Activated naive CD4-positive, alpha-beta T cell treated with anti-CD3 and anti-CD28 coated beads, Interleukin-2, amount 10 ng/mL, durations not matched to agents 7 days and 5 days (primary cell): ENCODE measurements around the gene CELF2.

Source experiments
- CTCF ChIA-PET: fragments of 350-600 bp; sonication (Branson Sonifier 250); formaldehyde crosslinking; loops from one replicate; lab custom pipeline; 2021; ENCODE audit warnings: antibody characterized with exemption; lab: Charles Lee
- DNase-seq: peaks from one replicate; pipeline ENCODE4 v3.0.0-alpha.2; 2020
- H3K27ac Mint-ChIP-seq: one replicate; pipeline ENCODE4 v1.8.0; 2021; ENCODE audit warnings: mild to moderate bottlenecking, moderate library complexity, mixed read lengths
- H3K27me3 Mint-ChIP-seq: one replicate; pipeline ENCODE4 v1.8.0; 2021; ENCODE audit warnings: mild to moderate bottlenecking, mixed read lengths
- H3K36me3 Mint-ChIP-seq: one replicate; pipeline ENCODE4 v1.8.0; 2021; ENCODE audit warnings: mixed read lengths
- H3K4me1 Mint-ChIP-seq: one replicate; pipeline ENCODE4 v1.8.0; 2021; ENCODE audit warnings: mixed read lengths
- H3K4me3 Mint-ChIP-seq: one replicate; pipeline ENCODE4 v1.8.0; 2021; ENCODE audit warnings: mild to moderate bottlenecking, moderate library complexity, mixed read lengths
- H3K9me3 Mint-ChIP-seq: one replicate; pipeline ENCODE4 v1.8.0; 2021; ENCODE audit warnings: mixed read lengths

The CELF2 gene

DNA sequence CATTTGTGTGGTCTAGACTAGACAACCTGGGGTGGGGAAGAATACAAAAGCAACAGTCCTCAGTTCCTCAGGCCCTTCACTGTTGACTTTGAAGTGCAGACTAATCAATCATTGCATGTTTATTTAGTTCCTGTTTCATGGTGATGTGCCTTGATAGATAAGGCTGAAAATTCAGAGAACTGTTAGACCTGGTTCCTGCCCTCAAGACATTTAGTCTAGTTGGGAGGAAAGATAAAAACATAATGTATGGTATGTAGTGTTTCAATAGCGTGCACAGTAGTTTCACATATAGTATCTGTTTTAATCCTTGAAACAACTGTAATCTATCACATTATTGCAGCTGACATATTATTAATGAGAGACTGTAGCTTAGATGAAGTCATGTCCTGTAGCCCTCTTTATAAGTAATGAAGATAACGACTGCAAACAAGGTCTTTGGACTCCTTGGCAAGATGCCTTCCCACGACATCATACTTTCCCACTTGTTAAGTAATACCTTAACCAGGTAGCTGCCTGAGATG, 124.0 kb downstream of the CELF2 start:
- Mint-ChIP-seq H3K27ac (peak overlapping the region; percentile 92), H3K36me3 (peaks cover 12% of the 10 kb centered on the region), H3K4me3 (peak overlapping the region; percentile 24), H3K27me3 (no peaks in the 10 kb centered on the region), H3K4me1 (peaks cover 73% of the 10 kb centered on the region), H3K9me3 (peaks cover 2% of the 10 kb centered on the region)
- DNase-seq, result no peak
- CTCF ChIA-PET, result interaction anchor here (1.4 kb wide), 1 partner anchor 24 kb away, joined by 4 read pairs; no protein-coding TSS in a partner anchor

DNA sequence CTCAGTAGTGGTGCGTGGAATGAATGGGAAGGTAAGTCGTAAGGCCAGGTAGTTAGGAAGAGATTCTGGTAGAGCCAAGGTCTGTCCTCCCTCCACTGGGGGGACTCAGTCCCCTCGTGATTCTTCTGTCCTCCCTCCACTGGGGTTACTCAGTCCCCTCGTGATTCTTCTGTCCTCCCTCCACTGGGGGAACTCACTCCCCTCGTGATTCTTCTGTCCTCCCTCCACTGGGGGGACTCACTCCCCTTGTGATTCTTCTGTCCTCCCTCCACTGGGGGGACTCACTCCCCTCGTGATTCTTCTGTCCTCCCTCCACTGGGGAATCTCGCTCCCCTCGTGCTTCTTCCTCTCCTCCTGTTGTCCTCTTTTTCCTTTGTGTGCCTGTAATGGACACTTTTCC, 125.1 kb downstream of the CELF2 start:
- CTCF ChIA-PET, result no interaction called here
- peak overlapping the region; percentile 39 for H3K27ac Mint-ChIP-seq
- H3K36me3 Mint-ChIP-seq, result peaks cover 12% of the 10 kb centered on the region
- no peak for DNase-seq
- no peak overlapping the region for H3K4me3 Mint-ChIP-seq
- H3K9me3 Mint-ChIP-seq, result peaks cover 2% of the 10 kb centered on the region
- no peaks in the 10 kb centered on the region for H3K27me3 Mint-ChIP-seq
- peaks cover 85% of the 10 kb centered on the region for H3K4me1 Mint-ChIP-seq

DNA sequence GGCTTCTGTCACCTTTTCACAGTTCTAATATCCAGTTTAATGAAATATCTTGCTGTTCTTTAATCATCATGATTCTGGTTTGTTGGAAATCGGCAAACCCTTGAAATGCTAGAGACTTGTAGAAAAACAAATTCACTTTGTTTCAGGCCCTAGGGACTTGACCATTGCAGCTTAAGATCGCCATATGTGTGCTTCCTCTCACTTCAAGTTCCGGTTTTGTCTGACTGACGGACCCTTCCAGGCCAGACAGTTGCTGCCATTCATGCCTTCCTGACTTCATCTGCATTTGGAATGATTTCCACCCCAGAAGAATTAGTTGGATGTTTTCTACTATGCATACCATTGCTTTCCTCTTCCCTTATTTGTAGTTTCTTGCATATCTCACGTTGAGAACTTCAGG, 125.6 kb downstream of the CELF2 start:
- DNase-seq, result no peak
- Mint-ChIP-seq H3K4me1 (peaks cover 89% of the 10 kb centered on the region), H3K4me3 (no peak overlapping the region), H3K27ac (peak overlapping the region; percentile 44), H3K36me3 (peaks cover 12% of the 10 kb centered on the region), H3K27me3 (no peaks in the 10 kb centered on the region), H3K9me3 (peaks cover 2% of the 10 kb centered on the region)
- CTCF ChIA-PET, result no interaction called here

DNA sequence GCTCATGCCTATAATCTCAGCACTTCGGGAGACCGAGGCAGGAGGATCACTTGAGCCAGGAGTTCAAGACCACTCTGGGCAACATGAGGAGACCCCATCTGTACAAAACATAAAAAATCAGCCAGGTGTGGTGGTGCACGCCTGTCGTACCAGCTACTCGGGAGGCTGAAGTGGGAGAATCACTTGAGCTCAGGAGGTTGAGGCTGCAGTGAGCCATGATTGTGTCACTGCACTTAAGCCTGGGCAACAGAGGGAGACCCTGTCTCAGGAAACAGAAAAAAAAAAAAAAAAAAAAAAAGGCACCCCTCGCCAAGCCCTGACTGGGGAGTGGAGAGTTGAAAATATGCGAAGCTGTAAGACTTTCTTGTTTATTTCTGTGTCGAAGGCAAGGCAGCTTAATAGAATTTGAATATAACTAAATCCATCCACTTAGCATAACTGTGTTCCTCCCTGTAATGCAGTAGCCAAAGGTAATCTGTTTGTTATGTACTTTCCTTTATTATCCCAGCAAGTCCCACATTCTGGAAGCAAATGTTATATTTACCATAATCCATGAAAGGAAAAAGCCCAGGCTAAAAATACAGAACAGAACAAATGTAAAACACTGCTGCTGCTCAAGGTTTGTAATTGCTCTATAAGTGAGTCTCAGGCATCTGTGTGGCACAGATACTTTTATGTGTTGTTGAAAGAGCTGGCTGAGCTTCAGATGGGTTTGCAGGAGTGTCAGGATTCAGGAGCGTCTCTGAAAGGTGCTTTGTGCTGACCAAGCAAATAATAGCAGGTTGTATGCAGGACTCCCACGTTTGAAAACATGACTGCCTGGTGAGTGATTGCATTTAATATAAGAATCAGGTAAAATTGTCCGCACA, 127.2 kb downstream of the CELF2 start:
- no peak for DNase-seq
- Mint-ChIP-seq H3K9me3 (peaks cover 2% of the 10 kb centered on the region), H3K4me1 (peaks cover 100% of the 10 kb centered on the region), H3K27ac (peak overlapping the region; percentile 96), H3K27me3 (no peaks in the 10 kb centered on the region), H3K36me3 (peaks cover 8% of the 10 kb centered on the region), H3K4me3 (peak overlapping the region; percentile 68)
- CTCF ChIA-PET, result interaction anchor here (0.7 to 3.4 kb wide), 8 partner anchors 20 to 126 kb away, joined by 3 to 38 read pairs (median 5); no protein-coding TSS in a partner anchor

DNA sequence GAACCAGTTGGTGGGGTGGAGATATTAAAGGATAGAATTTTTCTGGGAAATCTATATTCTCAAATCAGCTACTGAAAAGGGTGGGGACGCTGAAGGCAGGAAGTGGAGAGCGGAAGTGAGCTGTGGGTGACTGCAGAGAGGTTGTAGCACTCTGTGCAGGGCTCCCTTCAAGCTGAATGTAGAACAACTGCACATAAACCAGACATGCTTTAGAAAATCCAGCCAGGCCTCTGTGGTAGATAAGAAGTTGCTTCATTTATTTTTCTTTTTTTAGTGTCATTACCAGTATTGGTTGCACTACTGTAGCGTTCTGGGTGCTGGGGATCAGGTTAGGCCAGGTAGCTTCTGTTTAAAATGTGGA, 127.8 kb downstream of the CELF2 start:
- DNase-seq, result peak; percentile 84
- peak overlapping the region; percentile 68 for H3K4me3 Mint-ChIP-seq
- H3K9me3 Mint-ChIP-seq, result peaks cover 2% of the 10 kb centered on the region
- H3K27ac Mint-ChIP-seq, result peak overlapping the region; percentile 96
- CTCF ChIA-PET, result interaction anchor here (0.7 to 3.4 kb wide), 9 partner anchors 19 to 125 kb away, joined by 3 to 38 read pairs (median 6); no protein-coding TSS in a partner anchor
- peaks cover 8% of the 10 kb centered on the region for H3K36me3 Mint-ChIP-seq
- peaks cover 100% of the 10 kb centered on the region for H3K4me1 Mint-ChIP-seq
- no peaks in the 10 kb centered on the region for H3K27me3 Mint-ChIP-seq

DNA sequence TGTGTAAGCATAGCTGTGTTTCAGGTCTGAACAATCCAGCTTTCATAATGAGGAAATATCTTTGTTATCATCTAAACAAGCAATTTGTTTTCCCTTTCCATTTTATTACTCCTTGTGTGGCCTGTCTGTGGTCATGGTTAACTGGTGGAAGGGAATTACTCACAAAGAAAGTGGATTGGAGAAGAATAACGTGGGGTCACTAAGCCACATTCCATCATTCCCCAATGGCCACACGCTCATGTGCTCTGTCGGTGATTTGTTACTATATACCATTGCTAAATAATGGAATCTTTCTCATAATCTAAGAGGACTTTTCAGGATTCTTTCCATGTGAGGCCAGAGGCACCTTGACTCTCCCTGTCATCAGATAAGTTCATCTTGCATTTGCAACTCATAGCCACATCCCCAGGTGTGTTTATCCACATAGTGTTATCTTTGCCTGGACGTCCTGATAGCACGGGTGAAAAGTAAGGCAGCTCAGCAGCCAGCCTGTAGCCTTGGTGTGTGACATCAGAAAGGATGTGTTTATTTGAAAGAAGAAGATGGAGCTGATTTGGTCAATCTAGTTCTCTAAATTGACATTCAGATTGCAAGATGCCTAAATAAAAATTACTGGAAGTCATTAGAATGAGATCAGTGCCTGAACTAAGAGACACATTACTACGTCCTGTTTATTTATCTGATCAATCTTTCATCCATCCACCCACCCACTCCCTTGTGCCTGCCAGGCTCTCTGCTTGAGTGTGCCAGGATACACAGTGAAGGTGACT, 128.9 kb downstream of the CELF2 start:
- no peak for DNase-seq
- peak overlapping the region; percentile 68 for H3K4me3 Mint-ChIP-seq
- peak overlapping the region; percentile 96 for H3K27ac Mint-ChIP-seq
- no peaks in the 10 kb centered on the region for H3K27me3 Mint-ChIP-seq
- H3K9me3 Mint-ChIP-seq, result peaks cover 2% of the 10 kb centered on the region
- H3K36me3 Mint-ChIP-seq, result peaks cover 8% of the 10 kb centered on the region
- peaks cover 100% of the 10 kb centered on the region for H3K4me1 Mint-ChIP-seq
- CTCF ChIA-PET, result interaction anchor here (1.9 to 3.4 kb wide), 6 partner anchors 18 to 52 kb away, joined by 6 to 38 read pairs (median 11); no protein-coding TSS in a partner anchor

DNA sequence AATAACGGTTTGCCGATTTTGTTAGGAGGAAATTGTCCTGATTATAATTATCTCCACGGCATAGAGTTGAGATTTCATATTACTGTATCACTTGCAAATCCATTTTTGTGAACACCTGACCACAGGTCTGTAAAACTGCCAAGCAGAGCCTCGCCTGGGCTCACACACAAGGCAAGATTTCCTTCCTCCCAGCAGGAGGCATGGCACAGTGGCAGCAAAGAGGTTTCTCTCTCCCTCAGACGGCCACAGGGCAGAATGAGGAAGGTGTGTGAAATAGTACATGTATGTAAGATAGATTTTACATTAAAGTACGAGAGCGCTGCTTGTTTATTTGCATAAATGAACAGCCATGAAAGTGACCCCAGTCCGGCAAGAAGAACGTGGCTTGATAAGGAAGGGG, 130.1 kb downstream of the CELF2 start:
- H3K9me3 Mint-ChIP-seq, result no peaks in the 10 kb centered on the region
- peaks cover 6% of the 10 kb centered on the region for H3K36me3 Mint-ChIP-seq
- peak overlapping the region; percentile 96 for H3K27ac Mint-ChIP-seq
- peak; percentile 58 for DNase-seq
- CTCF ChIA-PET, result interaction anchor here (1.9 to 3.6 kb wide), 6 partner anchors 13 to 53 kb away, joined by 6 to 75 read pairs (median 11); no protein-coding TSS in a partner anchor
- H3K4me3 Mint-ChIP-seq, result peak overlapping the region; percentile 68
- peaks cover 100% of the 10 kb centered on the region for H3K4me1 Mint-ChIP-seq
- no peaks in the 10 kb centered on the region for H3K27me3 Mint-ChIP-seq

DNA sequence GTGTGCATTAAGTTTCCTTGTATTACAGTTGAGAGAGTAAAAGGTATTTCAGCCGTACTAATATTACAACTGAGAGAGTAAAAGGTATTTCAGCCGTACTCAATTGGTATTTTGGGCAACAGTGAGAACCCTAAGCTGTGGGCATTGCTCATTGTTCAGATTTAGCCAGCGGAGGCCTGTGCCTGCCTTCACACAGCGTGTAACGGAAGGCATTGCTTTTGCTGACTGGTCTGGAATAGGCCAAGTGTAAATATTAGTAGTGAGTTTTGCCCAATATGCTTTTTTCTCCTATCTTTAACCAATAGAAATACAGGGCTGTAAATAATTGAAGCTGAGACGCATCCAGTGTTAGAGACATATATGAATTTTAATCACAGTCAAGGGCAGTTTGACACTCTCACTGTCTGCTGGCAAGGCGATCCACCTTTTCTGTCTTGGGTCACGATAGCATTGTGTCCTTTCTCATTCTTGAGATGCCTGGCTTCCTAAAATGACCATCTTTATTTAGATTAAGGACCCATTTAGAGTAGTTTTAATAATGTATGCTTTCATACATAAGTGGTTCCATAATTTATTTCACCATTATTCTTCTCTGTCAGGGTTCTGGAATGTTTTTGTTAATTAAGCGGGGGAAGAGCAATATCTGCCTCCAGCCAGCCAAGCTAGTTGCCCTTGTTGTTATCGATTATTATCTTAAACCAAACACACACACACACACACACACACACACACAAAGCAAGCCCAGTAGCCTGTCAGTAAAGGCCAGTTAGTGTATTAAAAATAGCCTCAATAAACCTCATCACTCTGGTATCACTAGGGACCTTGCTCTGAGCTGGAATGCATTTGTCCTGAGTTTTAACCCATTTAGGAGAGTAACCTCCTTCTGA, 130.7 kb downstream of the CELF2 start:
- H3K27me3 Mint-ChIP-seq, result no peaks in the 10 kb centered on the region
- H3K4me1 Mint-ChIP-seq, result peaks cover 99% of the 10 kb centered on the region
- CTCF ChIA-PET, result interaction anchor here (1.1 to 3.6 kb wide), 3 partner anchors 13 to 27 kb away, joined by 4 to 75 read pairs (median 6); no protein-coding TSS in a partner anchor
- H3K9me3 Mint-ChIP-seq, result no peaks in the 10 kb centered on the region
- H3K36me3 Mint-ChIP-seq, result peaks cover 3% of the 10 kb centered on the region
- H3K27ac Mint-ChIP-seq, result peak overlapping the region; percentile 96
- H3K4me3 Mint-ChIP-seq, result peak overlapping the region; percentile 68
- no peak for DNase-seq

DNA sequence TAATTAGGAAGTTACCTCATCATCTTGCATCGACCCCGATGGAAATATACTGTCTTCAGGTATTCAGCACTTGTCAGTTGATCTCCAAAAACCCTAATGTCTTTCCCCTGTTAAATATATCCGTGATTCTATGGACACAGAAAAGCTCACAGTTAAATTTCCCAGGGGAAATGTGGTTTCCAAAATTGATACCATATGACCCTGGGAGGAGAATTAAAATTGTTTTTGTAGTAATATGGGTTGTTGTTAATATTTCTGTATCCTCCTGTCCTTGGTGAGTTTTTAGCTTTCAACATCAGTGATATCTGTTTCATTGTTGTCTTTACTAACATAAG, 132.1 kb downstream of the CELF2 start:
- Mint-ChIP-seq H3K36me3 (peaks cover 6% of the 10 kb centered on the region), H3K27me3 (no peaks in the 10 kb centered on the region), H3K4me3 (peak overlapping the region; percentile 67), H3K4me1 (peaks cover 99% of the 10 kb centered on the region), H3K27ac (peak overlapping the region; percentile 96), H3K9me3 (no peaks in the 10 kb centered on the region)
- CTCF ChIA-PET, result interaction anchor here (1.0 to 3.6 kb wide), 8 partner anchors 9 to 36 kb away, joined by 3 to 75 read pairs (median 4); no protein-coding TSS in a partner anchor
- DNase-seq, result no peak

DNA sequence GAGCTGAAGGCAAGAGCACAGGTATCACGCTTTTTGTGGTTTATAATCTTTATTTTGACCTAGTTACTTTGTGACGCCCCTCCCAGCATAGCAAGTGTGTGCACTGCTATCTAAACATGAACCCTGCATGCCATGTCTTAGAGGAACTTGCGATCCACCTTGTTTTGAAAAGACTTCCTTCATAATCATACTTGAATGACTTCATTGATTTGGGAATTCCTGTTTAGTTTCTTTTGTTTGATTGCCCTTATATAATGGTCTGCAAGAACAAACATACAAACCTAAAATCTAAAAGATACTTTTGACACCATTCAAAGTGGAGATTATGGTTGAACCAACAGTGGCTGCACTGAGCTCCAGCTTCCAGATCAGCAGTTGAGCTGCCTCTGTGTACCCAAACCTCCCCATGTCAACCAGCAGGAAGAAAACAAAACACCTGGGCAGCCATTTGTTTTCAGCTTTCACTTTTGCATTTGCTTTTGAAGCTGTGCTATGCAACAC, 132.6 kb downstream of the CELF2 start:
- Mint-ChIP-seq H3K36me3 (peaks cover 6% of the 10 kb centered on the region), H3K4me1 (peaks cover 99% of the 10 kb centered on the region), H3K9me3 (no peaks in the 10 kb centered on the region), H3K27me3 (no peaks in the 10 kb centered on the region), H3K27ac (peak overlapping the region; percentile 96), H3K4me3 (peak overlapping the region; percentile 67)
- CTCF ChIA-PET, result interaction anchor here (1.0 to 3.6 kb wide), 6 partner anchors 9 to 37 kb away, joined by 3 to 75 read pairs (median 4); no protein-coding TSS in a partner anchor
- DNase-seq, result peak; percentile 69

DNA sequence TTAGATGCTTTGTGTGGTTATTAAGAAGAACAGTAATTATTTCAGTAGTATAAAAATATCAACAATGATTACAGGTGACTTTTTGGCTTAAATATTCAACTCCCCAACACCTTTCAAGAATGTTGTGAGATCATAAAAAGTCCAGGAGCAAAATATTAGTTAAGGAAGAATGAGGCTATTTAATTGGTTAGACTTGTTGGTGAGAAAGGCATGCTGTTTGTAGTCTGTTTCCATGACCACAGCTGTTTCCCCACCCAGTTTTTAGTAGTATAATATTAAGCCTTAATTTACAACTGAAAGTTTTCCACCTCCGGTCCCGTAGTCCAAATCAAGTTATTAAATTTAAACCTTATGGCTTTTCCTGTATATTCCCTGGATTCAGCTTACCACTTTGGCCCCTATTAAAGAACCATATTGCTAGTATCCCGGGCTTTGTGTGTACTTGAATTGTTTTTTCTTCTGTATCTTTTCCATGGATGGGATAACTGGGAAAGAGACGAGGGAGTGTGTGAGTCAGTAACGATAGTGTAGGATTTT, 133.3 kb downstream of the CELF2 start:
- H3K27ac Mint-ChIP-seq, result peak overlapping the region; percentile 96
- DNase-seq, result no peak
- CTCF ChIA-PET, result interaction anchor here (1.4 to 3.6 kb wide), 3 partner anchors 8 to 37 kb away, joined by 4 to 75 read pairs (median 5); no protein-coding TSS in a partner anchor
- H3K4me3 Mint-ChIP-seq, result peak overlapping the region; percentile 67
- H3K27me3 Mint-ChIP-seq, result no peaks in the 10 kb centered on the region
- H3K9me3 Mint-ChIP-seq, result no peaks in the 10 kb centered on the region
- H3K4me1 Mint-ChIP-seq, result peaks cover 97% of the 10 kb centered on the region
- peaks cover 5% of the 10 kb centered on the region for H3K36me3 Mint-ChIP-seq

DNA sequence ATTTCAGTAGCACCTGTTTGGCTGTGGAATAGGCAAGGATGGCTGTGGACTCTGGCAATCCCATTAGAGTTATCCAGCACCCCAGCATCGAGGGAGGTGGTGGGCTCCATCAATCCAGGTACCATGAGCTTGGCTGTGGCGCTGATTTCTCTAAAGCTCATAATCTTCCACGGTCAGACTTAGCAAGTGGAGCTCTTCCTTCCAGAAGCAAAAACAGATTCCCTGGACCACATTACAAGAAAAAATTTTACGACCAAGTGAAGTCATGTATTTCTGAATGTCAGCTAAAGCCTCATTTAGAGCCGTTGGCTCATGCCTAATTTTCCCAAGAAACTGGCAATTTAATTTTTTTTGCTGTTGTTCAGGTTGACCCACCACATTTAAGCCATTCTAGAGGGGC, 135.1 kb downstream of the CELF2 start:
- H3K27ac Mint-ChIP-seq, result no peak overlapping the region
- H3K4me3 Mint-ChIP-seq, result no peak overlapping the region

More for the DNA sequence above, 135.1 kb downstream of the CELF2 start:
- Mint-ChIP-seq H3K9me3 (no peaks in the 10 kb centered on the region), H3K36me3 (peaks cover 8% of the 10 kb centered on the region), H3K27me3 (no peaks in the 10 kb centered on the region), H3K4me1 (peaks cover 93% of the 10 kb centered on the region)
- CTCF ChIA-PET, result interaction anchor here (0.6 to 0.9 kb wide), 2 partner anchors 10 to 41 kb away, joined by 3 to 4 read pairs; no protein-coding TSS in a partner anchor
- no peak for DNase-seq
